Measurements from ENCODE around the gene EP300.
A peak's percentile ranks its signal among the peaks of the same experiment; 100 is the strongest.
"Not testable (repeated sequence)": the region's sequence is repeated elsewhere in the genome, so short reads cannot be mapped to it uniquely, and the experiment has no call there.

EP300 gene

DNA sequence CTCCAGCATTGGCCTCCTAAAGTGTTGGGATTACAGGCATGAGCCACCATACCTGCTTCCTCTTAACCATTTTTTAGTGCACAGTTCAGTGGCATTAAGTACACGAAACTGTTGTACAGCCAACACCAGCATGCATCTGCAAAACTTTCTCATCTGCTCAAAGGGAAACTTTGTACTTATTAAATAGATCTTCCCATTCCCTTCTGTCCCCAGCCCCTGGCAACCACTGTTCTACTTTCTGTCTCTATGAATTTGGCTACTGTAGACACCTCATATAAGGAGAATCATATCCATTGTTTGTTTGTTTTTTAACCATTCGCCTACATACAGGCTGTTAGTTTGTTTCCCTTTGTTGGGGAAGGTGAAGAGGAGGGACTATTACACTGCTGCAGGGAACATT lies 6.5 kb upstream of the EP300 start:
- no peak for DNase-seq (ENCODE audit: low spot score)

DNA sequence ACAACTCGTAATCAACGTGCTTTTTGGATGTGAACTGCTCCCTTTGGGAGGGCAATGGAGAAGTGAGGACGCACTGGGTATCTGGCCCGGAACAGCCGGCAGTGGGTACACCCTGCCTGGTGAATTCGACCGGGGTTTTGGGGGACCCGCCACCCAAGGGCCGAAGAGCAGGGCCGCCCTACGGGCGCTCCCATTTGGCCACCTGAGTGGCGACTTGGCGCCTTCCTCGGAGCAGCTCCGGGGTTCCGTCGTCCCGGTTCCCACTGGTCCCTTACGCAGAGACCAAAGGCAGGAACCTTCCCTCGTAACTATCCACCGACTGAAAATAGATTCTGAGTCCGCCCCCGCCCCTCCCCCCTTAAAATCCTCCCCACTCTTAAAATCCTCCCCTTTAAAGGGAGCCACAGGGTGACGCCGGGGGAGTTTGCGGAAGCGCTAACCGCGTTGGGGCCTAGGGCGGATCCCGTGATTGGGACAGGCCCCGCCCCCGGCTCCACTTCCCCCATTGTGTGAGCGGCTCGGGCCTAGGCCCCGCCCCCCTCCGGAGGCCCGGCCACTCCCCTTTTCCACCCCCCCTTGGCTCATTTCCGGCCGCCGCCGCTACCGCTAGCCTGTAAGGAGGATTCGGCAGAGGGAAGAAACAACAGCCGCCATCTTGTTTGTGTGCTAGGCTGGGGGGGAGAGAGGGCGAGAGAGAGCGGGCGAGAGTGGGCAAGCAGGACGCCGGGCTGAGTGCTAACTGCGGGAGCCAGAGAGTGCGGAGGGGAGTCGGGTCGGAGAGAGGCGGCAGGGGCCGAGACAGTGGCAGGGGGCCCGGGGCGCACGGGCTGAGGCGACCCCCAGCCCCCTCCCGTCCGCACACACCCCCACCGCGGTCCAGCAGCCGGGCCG lies 1.0 kb upstream of the EP300 start:
- peak; percentile 98 for DNase-seq (ENCODE audit: low spot score)

DNA sequence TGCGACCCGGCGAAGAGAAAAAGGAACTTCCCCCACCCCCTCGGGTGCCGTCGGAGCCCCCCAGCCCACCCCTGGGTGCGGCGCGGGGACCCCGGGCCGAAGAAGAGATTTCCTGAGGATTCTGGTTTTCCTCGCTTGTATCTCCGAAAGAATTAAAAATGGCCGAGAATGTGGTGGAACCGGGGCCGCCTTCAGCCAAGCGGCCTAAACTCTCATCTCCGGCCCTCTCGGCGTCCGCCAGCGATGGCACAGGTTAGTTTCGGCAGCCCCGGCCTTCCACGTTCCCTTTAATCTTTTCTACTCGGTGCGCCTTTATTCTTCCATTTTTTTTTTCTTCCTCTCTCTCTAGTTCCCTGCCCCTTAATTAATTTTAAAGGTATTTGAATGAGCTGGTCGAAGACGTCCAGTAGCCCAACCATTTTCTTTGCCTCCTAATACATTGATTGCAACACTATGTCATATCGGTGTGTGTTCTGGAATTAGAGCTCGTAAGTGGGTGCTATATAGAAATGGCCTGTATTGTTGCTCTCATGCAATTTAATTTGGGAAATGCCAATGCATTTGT lies 537 bp downstream of the EP300 start:
- DNase-seq (ENCODE audit: low spot score) = peak; percentile 12

DNA sequence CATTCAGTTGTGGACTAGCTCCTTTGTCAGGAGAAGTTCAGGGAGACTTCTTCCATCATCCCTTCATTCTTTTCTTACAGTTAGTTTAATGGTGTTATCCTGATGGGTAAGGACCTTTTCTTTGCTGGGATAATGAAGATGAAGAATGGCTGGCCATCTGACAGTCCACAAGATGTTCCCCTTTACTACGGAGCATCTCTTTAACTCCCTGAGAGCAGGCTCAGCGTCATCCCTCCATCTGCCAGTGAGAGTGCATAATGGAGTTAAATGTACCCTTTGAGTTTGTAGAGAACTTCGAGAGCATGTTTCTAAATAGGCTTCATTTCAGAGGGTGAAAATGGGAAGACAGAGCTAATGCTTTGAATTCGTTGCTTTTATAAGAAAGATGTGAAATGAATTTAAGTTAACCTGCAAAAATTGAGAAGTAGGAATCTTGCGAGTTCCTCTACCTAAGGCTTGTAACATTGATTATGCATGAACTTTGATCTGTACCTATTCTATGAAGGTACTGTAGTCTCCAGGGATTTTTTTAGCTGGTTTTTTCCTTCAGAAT lies 1.7 kb downstream of the EP300 start:
- peak; percentile 14 for DNase-seq (ENCODE audit: low spot score)

DNA sequence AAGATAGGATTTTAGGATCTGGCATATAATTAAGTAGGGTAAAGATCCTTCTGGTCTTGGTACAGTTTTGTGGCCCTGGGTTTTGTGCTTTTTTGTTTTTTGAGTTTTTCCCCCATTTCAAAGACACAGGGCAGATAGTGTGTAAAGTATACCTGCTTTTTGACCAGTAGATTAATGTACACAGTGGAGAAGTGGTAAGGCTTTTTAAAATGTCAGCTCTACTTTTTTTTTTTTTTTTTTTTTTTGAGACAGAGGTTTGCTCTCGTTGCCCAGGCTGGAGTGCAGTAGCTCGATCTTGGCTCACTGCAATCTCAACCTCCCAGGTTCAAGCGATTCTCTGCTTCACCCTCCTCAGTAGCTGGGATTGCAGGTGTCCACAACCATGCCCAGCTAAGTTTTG lies 4.0 kb downstream of the EP300 start:
- DNase-seq (ENCODE audit: low spot score) = no peak

DNA sequence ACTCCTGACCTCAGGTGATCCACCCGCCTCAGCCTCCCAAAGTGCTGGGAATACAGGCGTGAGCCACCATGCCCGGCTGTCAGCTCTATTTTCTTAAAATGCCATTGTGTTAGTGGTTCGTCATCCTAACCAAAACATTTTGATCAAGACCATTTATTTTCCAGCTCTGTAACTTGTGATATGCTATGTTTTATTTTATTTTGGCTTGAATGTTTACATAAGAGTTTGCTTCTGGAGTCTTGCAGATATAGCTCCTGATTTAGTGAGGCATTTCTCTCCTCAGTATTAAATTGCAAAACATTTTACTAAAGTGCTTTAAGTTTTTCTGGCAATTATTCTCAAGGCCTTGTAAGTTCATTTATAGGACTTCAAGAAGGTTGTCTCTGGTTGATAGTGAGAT lies 4.4 kb downstream of the EP300 start:
- DNase-seq (ENCODE audit: low spot score) = no peak

DNA sequence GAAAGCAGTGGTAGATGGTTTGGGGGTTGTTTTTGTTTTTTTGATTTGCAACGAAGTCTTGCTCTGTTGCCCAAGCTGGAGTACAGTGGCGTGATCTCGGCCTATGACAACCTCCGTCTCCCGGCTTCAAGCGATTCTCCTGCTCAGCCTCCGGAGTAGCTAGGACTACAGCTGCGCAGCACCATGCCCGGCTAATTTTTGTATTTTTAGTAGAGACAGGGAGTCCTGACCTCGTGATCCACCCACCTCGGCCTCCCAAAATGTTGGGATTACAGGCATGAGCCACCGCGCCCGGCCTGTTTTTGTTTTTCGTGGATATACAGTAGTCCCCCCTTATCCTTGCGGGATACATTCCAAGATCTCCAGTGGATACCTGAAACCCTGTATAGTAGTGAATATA lies 6.6 kb downstream of the EP300 start:
- DNase-seq (ENCODE audit: low spot score) = no peak

DNA sequence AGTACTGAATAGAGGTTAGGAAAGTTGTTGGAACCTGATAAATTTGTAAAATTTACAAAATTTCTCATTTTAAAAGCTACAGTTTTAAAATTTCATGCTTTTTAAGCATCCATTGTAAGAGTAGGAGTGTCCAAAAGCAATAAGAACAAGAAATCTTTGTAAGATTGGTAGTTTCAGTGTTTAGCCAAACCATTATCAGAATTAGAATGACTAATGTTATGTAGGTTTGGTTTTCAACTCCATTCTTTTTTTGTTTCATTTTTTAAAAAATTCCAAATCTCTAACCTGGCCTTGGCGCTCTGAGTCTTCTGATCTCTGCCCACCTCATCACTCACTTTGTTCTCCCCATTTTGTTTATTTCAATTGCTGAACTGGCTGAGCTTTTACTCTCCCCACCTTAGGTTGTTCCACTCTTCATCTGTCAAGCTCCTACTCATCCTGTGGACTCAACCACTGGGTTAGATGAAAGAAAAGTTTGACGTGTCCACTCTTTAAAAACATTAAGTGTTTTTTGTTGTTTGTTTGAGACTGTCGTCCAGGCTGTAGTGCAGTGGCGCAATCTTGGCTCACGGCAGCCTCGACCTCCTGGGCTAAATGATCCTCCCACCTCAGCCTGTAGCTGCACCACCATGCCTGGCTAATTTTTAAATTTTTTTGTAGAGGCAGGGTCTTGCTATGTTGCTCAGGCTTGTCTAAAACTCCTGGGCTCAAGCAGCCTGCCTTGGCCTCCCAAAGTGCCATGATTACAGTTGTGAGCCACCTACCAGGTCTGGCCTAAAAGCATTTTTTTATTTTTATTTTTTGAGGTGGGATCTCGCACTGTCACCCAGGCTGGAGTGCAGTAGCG lies 14.0 kb downstream of the EP300 start:
- DNase-seq (ENCODE audit: low spot score) = no peak

DNA sequence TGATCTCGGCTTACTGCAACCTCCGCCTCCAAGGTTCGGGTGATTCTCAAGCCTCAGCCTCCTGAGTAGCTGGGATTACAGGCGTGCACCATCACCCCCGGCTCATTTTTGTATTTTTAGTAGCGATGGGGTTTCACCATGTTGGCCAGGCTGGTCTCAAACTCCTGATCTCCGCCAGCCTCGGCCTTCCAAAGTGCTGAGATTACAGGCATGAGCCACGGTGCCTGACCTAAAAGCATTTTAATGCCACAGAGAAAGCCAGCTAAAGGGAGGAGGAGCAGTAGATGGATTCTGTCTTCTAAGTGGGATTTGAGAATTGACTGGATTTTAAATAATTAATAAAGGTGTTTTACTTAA lies 14.6 kb downstream of the EP300 start:
- DNase-seq (ENCODE audit: low spot score) = not testable (repeated sequence)

DNA sequence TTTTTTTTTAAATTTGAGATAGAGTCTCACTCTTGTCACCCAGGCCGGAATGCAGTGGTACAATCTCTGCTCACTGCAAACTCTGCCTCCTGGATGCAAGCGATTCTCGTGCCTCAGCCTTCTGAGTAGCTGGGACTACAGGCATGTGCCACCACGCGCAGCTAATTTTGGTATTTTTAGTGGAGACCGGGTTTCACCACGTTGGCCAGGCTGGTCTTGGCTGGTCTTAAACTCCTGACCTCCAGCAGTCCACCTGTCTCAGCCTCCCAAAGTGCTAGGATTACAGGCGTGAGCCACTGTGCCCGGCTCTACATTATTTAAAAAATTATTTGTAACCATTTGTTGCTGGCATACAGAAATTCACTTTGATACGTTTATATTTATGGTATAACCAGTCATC lies 18.6 kb downstream of the EP300 start:
- DNase-seq (ENCODE audit: low spot score) = no peak

DNA sequence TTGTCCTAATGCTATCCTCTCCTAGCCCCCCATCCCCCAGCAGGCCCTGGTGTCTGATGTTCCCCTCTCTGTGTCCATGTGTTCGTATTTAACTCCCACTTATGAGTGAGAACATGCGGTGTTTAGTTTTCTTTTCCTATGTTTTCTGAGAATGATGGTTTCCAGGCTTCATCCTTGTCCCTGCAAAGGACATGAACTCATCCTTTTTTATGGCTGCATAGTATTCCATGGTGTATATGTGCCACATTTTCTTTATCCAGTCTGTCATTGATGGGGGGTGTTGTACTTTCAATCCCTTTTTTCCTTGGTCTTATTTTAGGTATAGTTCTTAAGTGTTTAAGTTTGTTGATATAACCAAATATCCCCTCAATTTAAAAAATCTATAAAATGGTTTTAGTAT lies 23.9 kb downstream of the EP300 start:
- no peak for DNase-seq (ENCODE audit: low spot score)

DNA sequence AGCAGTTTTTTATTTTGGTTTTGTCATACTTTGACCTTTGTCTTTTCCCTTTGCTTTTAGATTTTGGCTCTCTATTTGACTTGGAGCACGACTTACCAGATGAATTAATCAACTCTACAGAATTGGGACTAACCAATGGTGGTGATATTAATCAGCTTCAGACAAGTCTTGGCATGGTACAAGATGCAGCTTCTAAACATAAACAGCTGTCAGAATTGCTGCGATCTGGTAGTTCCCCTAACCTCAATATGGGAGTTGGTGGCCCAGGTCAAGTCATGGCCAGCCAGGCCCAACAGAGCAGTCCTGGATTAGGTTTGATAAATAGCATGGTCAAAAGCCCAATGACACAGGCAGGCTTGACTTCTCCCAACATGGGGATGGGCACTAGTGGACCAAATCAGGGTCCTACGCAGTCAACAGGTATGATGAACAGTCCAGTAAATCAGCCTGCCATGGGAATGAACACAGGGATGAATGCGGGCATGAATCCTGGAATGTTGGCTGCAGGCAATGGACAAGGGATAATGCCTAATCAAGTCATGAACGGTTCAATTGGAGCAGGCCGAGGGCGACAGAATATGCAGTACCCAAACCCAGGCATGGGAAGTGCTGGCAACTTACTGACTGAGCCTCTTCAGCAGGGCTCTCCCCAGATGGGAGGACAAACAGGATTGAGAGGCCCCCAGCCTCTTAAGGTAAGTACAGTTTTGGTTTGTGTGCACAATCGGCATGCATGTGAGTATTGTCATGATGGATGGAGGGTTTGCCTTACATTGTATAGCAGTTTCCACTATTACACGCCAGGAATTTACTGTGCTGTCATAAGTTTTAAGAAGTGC lies 25.0 kb downstream of the EP300 start:
- DNase-seq (ENCODE audit: low spot score) = no peak

DNA sequence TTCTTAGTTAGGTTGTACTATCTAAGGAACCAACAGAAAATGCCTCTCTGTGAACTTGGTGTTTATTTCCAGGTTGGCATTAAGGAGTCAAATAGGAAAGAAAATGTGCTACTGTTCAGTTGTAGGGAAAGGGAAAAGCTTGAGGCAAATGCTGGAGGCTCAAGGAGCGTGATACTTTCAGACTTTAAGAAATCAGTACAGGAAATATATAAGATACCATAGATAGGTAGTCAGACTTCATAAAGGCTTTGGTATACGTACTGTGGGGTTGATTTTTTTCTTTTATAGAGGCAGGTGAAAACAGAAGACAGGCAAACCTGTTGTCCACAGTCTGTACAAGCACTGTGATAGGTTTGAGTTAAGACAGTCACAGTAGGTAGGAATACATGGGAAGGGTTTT lies 30.8 kb downstream of the EP300 start:
- DNase-seq (ENCODE audit: low spot score) = no peak

DNA sequence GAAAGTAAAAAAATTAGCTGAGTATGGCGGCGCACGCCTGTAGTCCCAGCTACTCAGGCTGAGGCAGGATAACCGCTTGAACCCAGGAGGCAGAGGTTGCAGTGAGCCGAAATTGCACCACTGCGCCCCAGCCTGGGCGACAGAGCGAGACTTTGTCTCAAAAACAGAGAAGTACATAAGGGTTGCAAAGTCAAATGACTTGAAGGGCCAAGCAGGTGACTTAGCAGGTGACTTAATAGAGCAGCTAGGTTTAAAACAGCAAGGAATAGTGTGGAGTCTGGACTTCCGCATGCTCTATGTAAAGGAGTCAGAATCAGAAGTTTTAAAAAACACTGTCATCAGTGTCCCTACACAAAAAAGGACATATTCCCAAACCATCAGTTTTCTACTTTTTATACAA lies 31.7 kb downstream of the EP300 start:
- no peak for DNase-seq (ENCODE audit: low spot score)

DNA sequence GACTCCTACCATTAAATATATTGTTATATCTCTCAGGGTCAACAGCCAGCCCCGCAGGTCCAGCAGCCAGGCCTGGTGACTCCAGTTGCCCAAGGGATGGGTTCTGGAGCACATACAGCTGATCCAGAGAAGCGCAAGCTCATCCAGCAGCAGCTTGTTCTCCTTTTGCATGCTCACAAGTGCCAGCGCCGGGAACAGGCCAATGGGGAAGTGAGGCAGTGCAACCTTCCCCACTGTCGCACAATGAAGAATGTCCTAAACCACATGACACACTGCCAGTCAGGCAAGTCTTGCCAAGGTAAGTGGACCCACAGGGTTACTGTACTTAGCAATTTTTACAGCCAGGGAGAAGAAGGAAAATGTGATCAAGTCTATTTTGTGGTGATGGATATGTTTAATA lies 35.1 kb downstream of the EP300 start:
- no peak for DNase-seq (ENCODE audit: low spot score)

DNA sequence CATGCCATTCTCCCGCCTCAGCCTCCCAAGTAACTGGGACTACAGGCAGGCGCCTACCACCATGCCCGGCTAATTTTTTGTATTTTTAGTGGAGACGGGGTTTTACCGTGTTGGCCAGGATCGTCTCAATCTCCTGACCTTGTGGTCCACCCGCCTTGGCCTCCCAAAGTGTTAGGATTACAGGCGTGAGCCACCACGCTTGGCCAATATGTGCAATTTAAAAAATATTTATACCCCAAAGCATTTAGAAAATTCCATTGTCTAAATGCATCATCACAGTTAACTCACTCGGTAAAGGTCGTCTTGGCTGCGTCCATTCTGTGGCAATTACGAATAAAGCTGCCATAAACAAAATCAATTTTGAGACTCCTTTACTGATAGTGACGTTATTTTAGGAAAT lies 36.2 kb downstream of the EP300 start:
- DNase-seq (ENCODE audit: low spot score) = no peak

DNA sequence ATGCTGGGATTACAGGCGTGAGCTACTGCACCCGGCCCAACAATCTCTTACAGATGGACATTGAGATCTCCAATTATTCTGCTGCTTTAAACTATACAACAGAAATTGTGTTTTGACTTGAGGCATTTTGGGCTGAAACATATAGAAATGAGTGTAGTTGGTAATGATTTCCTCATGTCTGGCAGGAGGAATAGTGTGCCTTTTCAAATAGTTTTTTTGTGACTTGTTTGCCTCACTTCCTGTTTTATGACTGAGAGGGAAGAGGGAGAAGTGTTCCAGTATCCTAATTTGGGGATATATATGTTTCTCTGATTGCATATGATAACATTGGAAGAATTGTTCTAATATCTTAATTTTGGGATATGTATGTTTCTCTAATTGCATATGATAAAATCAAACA lies 40.2 kb downstream of the EP300 start:
- no peak for DNase-seq (ENCODE audit: low spot score)

DNA sequence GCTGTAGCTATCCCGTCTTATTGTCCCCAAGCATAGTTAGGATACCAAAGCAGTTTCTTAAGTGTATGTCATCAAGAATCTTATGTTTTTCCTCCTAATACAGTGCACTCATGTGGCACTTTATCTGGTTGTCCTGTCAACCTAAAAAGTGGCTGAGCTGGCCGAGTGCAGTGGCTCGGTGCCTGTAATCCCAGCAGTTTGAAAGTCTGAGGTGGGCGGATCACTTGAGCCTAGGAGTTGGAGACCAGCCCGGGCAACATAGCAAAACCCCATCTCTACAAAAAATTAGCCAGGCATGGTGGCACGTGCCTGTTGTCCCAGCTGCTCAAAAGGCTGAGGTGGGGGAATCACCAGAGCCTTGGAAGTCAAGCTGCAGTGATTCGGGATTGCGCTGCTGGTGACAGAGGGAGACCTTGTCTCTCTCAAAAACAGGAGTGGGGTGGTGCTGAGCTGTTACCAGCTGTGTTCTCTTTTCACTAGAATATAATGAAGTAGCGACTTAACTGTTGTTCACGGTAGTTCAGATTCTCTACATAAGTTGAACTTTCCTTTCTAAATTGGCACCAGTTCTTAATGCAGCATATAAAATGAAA lies 48.1 kb downstream of the EP300 start:
- no peak for DNase-seq (ENCODE audit: low spot score)

DNA sequence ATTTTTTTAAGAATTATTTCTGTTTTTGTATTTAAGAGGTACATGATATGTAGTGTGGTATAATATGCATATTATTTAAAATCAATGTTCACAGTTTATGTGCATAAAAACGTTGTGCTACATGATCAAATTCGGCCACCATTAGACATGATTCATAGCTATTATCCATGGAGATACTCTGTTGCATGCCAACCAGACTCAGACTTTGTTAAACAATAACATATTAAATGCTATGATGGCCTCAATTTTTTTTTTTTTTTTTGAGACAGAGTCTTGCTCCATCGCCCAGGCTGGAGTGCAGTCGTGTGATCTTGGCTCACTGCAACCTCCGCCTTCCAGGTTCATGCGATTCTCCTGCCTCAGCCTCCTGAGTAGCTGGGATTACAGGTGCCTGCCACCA lies 53.5 kb downstream of the EP300 start:
- DNase-seq (ENCODE audit: low spot score) = not testable (repeated sequence)

DNA sequence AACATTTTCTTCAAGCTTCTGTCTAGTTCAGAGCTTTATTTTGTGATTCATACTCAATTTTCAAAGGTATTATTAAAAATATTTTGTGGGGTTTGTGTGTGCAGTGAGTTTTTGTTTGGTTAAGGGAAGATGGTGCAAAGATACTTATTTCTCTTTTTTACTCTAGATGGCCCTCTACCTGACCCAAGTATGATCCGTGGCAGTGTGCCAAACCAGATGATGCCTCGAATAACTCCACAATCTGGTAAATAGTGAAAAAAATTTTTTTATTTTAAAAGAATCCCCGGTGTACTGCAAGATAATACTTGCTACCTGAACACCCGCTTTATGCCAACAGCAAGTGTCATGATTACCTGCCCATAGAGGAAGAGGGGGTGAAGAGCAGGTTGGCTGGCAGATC lies 54.2 kb downstream of the EP300 start:
- DNase-seq (ENCODE audit: low spot score) = no peak

DNA sequence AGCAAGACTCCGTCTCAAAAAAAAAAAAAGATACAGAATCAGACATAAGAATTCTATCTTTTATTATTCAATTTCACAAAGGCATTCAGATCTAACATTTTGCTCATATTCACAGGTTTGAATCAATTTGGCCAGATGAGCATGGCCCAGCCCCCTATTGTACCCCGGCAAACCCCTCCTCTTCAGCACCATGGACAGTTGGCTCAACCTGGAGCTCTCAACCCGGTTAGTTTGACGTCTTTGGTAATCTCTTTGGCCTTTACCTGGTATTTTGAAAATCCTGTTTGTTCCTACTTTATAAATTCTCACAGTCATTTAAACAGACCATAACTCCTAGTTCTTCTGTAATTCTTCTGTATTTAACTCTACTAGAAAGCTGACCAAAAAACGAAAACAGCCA lies 55.3 kb downstream of the EP300 start:
- DNase-seq (ENCODE audit: low spot score) = no peak
